Sciatic nerve (tissue), 2 donors: ENCODE results near the gene GAK. TPM values are rescaled to one million over a fixed set of nuclear protein-coding genes. Genes with fewer than 3 reads are reported as not detected.
"Not testable (repeated sequence)": the region's sequence is repeated elsewhere in the genome, so short reads cannot be mapped to it uniquely, and the experiment has no call there.

Experiments
- ATAC-seq: fragments of 200-7000 bp; cut with Tn5 transposase; one replicate; pipeline ENCODE4 v1.9.1; 2020; ENCODE audit warnings: mild to moderate bottlenecking, moderate library complexity
- DNase-seq: peaks from one replicate; pipeline ENCODE4 v3.0.0-alpha.2; 2020; ENCODE audit warnings: low spot score
- intact Hi-C: fragments of 100-400 bp; cut with DNase I; formaldehyde crosslinking; loops from one replicate; pipeline ENCODE4 v1.14.2; 2022
- total RNA-seq: library from RNA; stranded (reverse); fragmentation: NEBNext Ultra II Directional; extraction: Animal tissue kit (Norgen Biotek cat#: 25700); gene quantifications from one replicate; pipeline ENCODE4 v1.2.1, GENCODE V29; 2021
- donor health status: DM: no; HTN: no; CAD: no.
- donor health status: DM: no; HTN: no; CAD: no.

GAK gene
- 96.6 TPM for total RNA-seq

DNA sequence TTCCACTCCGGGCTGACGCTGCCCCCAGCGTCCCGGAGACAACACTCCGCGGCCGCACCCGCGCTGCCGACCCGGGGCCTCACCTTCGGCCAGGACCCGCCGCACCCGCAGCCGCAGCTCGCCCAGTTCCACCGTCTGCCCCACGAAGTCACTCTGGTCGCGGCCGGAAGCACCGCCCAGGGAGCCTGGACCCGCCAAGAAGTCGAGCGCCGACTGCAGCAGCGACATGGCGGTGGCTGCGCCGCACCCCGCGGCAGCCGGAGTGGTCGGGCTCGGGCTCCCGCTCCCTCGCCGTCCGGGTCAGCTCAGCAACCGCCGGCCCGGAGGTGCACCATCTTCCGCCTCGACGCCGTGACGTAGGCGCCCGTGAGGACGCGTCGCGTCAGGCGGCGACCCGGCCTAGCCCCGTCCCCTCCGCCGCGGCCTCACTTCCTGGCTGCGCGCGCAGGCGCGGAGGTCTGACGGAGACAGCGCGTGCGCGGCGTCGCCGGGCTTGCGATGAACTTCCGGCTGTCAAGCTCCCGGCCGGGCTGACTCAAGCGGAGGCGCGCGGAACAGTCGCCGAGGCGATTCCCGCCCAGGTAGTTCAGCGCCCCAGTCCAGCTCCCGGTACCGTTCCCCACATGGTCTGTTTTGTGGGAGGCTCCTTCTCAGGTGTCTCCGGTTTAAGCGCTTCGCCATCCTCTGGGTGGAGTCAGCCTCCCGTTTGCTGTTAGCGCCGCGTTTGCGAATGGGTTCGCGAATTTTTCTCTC, at the start of gene GAK, which contains the start of gene TMEM175:
TSS of gene GAK (minus strand) at position 357 of the 753 bp plus-strand sequence. CDS start at position 228, 129 bp downstream.
TSS of gene TMEM175 (plus strand) at position 501 of the 753 bp plus-strand sequence. CDS start 15,280 bp downstream, outside the sequence.
- ATAC-seq (peak; percentile 99), DNase-seq (peak; percentile 97)
- intact Hi-C loops, result loop anchor here (2.0 kb wide), 1 partner anchor 37 kb away; no protein-coding TSS in a partner anchor

- ATAC-seq, result no peak
- no peak for DNase-seq
- intact Hi-C loops, result no loop called here
Observed at GRCh38 chr4:978957-979701, 47.0 kb upstream of the GAK start.

- DNase-seq, ATAC-seq, intact Hi-C loops: not testable (repeated sequence)
Observed at GRCh38 chr4:976016-976415, 43.9 kb upstream of the GAK start.

- no peak for ATAC-seq
- intact Hi-C loops, result no loop called here
Observed at GRCh38 chr4:974668-975067, 42.6 kb upstream of the GAK start.

DNA sequence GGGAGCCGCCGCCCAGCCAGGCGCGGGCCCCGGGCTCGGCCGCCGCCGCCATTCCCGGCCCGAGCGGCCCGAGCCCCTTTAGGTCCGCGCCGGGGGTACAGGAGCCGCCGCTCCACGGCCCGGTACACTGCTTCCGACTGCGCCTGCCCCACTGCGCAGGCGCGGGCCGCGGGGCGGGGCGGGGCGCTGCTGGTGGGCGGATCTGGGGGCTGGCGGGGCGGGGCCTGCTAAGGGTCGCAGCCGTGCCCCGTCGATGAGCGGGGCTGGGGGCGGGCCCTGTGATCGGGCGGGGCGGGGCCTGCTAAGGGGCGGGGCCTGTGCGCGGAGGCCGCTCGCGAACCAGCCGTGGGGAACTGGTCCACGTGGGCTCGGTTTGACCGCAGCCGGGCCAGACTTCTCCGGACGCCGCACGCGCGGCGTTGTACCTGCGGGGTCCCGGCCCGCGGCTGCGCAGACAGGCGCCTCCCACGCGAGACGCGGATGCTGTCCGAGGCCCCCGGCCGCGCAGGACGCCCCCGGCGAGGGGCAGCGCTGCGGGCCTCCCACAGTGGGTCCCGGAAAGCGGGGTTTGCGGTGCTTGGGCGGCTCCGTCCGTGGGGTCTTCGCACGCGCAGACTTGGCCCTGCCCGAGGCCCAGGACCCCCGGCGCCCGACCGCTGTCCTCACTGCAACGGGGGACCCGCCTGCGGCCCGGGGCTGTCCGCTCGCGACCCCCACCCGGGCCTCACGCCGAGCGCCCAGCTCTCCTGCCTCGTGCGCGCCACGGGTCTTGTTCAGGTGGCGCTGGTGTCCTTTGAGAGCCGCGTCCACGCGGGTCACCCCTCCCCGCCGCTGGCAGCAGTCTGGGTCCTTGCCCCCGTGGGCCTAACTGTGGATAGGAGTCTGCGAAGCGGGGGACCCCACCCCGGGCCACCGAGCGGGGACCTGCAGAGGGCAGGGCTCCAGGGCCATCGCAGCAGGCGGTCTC, 41.6 kb upstream of the GAK start, which contains the start of gene DGKQ:
TSS of gene DGKQ (minus strand) at position 139 of the 967 bp plus-strand sequence. CDS start at position 52, 87 bp downstream.
- intact Hi-C loops, result no loop called here
- ATAC-seq (peak; percentile 98), DNase-seq (peak; percentile 93)

More at GRCh38 chr4:974668-975067, 42.6 kb upstream of the GAK start:
- DNase-seq, result no peak

GRCh38 chr4:972651-973424, 40.7 kb upstream of the GAK start:
- DNase-seq (no peak), ATAC-seq (peak; percentile 7)
- intact Hi-C loops, result no loop called here

DNA sequence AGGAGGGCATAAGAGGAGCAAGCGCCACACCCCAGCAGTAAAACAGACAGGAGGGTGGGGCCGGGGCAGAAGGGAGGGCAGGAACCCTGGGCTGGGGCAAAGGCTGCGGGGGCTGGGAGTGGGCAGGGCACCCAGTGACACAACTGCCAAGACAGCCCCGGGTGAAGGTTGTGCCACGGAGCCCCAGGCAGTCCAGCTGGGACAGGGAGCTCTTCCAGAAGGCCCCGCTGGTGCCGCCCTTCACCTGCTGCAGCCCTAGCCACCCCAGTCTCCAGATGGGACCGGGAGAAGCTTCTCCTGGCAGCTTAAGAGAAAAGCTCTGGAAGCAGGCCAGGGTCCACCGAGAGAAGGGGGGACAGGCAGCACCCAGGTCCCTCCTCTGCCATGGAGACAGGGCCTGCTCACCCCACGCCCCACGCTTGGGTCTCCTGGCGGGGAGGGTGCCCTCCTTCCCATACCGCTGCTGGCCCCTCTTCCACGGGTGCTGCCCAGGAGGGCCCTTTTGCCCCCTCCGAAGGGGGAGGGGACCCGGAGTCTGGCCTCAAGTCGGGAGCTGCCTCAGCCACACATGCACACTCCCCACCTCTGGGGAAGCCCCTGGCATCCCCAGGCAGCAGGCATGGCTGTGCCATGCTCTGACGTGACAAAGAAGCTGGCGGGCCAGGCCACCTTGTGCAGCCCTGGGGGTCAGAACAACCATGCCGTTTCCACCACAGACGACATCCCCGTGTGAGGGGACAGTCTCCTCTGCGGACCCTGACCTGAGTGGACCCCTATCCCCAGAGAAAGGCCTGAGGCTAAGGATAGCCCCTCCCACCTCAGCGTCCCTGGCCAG, 39.8 kb upstream of the GAK start:
- intact Hi-C loops, result no loop called here
- no peak for ATAC-seq
- DNase-seq, result no peak

GRCh38 chr4:970854-971520, 38.9 kb upstream of the GAK start:
- intact Hi-C loops, result no loop called here
- ATAC-seq (no peak), DNase-seq (no peak)

DNA sequence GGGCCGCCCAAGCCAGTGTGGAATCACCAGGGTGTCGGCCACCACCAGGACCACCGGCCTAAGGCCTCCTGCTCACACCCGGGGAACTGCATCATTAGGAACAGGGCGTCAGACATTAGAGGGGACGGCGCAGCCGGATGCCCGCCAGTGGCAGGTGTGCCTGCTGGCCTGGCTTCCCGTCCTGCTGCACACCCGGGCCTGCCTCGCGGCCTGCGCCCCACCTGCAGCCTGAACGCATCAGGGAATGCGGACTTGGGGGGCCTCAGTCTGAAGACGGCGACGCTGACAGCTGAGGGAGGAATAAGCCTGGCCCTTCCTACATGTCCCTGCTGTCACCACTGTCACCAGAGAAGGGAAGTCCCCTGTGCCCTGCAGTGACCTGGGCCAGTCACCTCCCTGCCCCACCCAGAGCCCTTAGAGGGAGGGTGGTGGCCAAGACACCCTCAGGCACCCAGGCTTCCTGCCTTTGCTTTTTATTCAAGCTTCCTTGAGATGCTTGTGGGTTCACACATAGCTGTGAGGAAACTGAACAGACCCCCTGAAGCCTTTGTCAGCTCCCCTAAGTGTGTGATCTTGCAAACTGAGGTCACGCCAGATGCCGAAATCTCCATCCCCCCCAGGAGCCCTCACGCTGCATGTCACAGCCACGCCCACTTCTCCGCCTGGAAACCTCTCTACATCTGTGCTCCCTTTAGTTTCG, 38.1 kb upstream of the GAK start:
- intact Hi-C loops, result no loop called here
- ATAC-seq, result no peak
- DNase-seq, result no peak

DNA sequence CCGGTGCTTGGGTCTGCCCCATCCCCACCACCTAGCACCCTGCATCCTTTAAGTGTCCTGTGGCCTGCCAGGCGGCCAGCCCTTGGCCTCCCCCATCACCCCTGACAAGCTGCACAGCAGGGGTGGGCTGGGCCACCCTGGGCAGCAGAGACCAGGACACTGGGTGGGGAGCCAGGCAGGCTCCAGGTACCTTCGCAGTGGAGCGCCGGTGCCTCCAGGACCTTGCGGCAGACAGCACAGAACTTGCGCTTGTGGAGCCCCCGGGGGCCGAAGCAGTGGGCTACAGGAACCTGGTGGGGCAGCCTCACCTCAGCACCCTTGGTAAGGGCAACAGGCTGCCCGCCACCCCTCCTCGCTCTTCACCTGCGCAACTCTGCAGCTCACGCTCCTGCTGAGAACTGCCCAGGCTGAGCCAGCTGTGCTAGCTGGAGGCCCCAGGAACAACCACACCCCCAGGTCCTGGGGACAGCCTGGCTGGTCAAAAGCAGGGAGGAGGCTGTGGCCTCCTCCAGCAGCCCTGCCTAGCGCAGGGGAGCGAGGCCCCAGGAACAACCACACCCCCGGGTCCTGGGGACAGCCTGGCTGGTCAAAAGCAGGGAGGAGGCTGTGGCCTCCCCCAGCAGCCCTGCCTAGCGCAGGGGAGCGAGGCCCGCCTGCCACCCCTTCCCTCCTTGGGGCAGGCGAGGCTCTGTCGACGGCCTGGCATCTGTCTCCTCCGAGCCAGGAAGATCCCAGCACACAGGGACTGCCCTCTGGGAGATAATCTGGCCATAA, 36.7 kb upstream of the GAK start:
- intact Hi-C loops, result loop anchor here (2.0 kb wide), 1 partner anchor 38 kb away; no protein-coding TSS in a partner anchor
- DNase-seq (no peak), ATAC-seq (no peak)

GRCh38 chr4:968221-968620, 36.1 kb upstream of the GAK start:
- ATAC-seq (no peak), DNase-seq (no peak)
- intact Hi-C loops, result loop anchor here (2.0 kb wide), 1 partner anchor 37 kb away; no protein-coding TSS in a partner anchor

DNA sequence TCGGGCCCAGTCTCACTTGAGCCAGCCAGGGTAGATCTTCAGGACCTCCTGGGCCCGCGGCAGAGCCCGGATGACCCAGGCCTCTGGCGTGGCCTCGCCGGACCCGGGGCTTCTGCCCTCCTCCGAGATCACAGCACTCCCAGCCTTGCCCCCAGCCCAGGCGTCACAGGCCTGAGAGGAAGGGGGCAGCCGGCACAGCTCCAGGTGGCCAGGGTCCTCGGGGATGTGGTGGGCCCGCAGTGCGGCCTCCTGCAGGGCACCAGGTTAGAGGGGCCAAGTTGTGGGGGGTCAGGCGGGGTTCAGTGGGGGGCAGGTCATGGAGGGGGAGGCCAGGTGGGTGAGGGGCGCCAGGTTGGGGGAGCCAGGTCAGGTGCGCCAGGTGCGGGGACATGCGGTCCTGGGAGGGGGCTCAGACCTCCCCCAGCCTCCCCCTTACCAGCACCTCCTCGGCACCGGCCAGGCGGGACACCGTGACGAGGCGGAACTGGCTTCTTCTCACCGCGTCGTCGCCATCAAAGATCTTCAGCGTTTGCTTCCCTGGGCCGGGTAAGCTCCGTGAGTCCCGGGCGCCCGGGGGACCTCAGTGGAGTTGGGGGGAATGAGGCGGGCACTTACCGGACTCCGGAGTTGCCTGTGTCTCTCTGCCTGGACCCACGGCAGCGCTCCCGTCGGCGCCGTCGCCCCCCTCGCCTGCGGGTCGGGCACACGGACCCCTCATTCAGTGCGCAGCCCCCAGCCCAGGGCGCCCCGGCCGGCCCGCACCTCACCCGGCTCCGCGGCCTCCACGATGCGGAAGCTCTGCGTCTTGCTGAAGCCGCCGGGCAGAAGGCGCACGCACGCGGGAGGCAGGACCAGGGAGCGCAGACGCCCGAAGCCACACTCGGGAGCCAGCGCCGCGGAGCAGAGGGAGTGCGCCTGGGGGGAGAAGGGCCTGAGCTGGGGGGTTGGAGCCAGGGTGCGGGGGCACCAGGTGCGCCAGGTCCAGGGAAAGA, 35.3 kb upstream of the GAK start:
- intact Hi-C loops, result loop anchor here (2.0 kb wide), 1 partner anchor 37 kb away; no protein-coding TSS in a partner anchor

DNA sequence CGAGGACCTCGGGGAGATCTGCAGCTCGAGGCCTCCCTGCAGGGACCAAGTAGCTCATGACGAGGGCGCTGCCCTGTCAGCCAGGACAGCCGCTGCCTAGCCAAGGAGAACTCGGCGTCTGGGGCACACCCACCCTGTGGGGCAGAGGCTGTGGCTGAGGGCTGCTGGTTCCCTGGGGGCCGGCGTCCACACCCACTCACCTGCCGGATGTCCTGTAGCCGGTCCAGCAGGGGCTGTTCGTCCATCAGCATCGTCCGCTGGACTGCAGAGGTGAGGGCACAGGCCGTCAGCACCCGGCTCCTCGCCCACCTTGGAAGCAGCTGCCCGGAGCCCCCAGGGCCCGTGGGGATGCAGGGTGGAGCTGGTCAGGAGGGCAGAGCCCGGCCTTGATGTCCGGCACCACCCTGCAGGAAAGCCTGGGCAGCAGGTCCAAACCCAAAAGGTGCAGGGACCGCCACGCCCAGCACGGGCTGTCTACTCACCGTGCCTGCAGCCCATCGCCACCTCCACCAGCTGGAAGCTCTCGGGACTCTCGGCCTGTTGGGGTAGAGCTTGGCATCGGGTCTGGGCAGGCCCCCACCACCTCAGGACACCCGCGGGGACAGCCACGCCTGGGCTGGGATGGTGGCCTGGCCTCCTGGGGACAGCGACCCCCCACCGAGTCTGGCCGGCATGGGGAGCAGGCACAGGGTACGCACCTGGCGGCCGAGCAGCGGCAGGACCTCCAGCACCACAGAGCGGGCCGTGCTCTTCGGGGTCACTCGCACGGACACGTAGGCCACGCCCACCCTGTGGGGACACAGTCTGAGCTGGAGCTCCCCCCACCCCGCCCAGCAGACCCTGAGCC, 34.4 kb upstream of the GAK start:
- DNase-seq, result no peak
- ATAC-seq, result no peak
- intact Hi-C loops, result no loop called here

More for the DNA sequence above, 35.3 kb upstream of the GAK start:
- DNase-seq (no peak), ATAC-seq (no peak)
